Prostate gland (tissue), 2 donors: Measurements from ENCODE around the gene MPP1. TPM values are rescaled to one million over a fixed set of nuclear protein-coding genes. Genes with fewer than 3 reads are reported as not detected.

Experiments
- DNase-seq: peaks from one replicate; pipeline ENCODE4 v3.0.0-alpha.2; 2019; ENCODE audit warnings: low spot score
- H3K27ac ChIP-seq, 2 donors: fragments of 200-600 bp; sonication (generic); 2 replicates each; pipeline ENCODE4 v1.5.1; 2017 to 2019
- H3K27me3 ChIP-seq: fragments of 200-600 bp; sonication (generic); replicated peaks from 2 replicates; pipeline ENCODE4 v1.5.1; 2019; ENCODE audit not compliant: insufficient read depth
- H3K36me3 ChIP-seq, 2 donors: fragments of 200-600 bp; sonication (generic); 1 replicate in 1 of 2; 2 replicates in 1 of 2; pipeline versions ENCODE4 v1.5.1 to v1.8.1; 2017 to 2019
- H3K4me1 ChIP-seq: fragments of 200-600 bp; sonication (generic); replicated peaks from 2 replicates; pipeline ENCODE4 v1.5.1; 2019
- H3K4me3 ChIP-seq, 2 donors: fragments of 200-600 bp; sonication (generic); 2 replicates each; pipeline ENCODE4 v1.5.1; 2017 to 2019
- H3K9me3 ChIP-seq: fragments of 200-600 bp; sonication (generic); 2 replicates; pipeline ENCODE4 v1.5.1; 2017
- CTCF ChIP-seq, 4 experiments: fragments of 200-600 bp in 2 of 4; fragments of 450-650 bp in 2 of 4; sonication (generic) in 2 of 4; IDR thresholded peaks; 1 replicate in 3 of 4; 2 replicates in 1 of 4; pipeline ENCODE4 v1.5.1; 2016 to 2019; ENCODE audit warnings: antibody characterized with exemption in 4 of 4, mild to moderate bottlenecking in 2 of 4, moderate library complexity in 2 of 4
- POLR2A ChIP-seq: fragments of 450-650 bp; IDR thresholded peaks from one replicate; pipeline ENCODE4 v1.6.1; 2016; ENCODE audit warnings: antibody characterized with exemption, mild to moderate bottlenecking
- POLR2AphosphoS5 ChIP-seq: sonication (generic); formaldehyde crosslinking; IDR thresholded peaks from one replicate; pipeline ENCODE4 v1.6.1; 2017; ENCODE audit warnings: antibody characterized with exemption
- WGBS: methylation state at CpG from one replicate; pipeline ENCODE4 v1.1.5; 2018; 5-methylcytosine and 5-hydroxymethylcytosine counted together
- intact Hi-C: fragments of 100-400 bp; cut with DNase I; formaldehyde crosslinking; loops from one replicate; pipeline ENCODE4 v1.14.2; 2022
- total RNA-seq, 2 donors: library from RNA; depleted of rRNA; stranded (reverse); fragments of >200 nt; gene quantifications; one replicate each; pipeline ENCODE4 v1.1.0, GENCODE V29; 2016

The MPP1 gene
- total RNA-seq, 2 donors from 2014 or later: 38.2 to 43.6 TPM

DNA sequence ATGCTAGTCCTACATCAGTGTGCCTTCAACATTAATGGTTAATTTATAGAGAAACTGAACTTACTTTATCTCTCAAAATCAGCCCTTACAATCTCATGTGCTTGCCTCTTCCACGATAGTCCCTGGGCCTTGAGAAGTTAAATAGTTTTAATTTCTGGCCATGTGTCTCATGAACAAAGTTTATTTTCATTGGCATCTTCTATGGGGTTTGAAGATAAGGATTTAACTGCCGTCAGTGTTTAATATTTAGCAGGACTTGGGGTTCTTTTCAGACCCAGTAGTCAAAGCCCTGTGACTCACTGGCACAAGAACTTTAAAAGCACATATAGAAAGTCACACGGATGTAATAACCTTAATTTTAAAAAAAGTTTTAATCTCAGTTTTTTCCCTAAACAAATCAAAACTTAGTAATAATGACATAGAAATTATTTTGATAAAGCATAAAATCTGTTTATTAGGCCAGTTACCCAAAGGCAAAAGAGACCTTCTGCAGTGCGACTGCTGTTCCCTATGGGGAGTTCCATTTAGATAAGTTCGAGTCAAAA lies 10.1 kb upstream of the MPP1 start:
- TF ChIP-seq POLR2AphosphoS5 (no peak), POLR2A (no peak), CTCF (IDR thresholded peaks at IDR 0.05) (no peak)
- no peak for DNase-seq

GRCh38 chrX:154813801-154814200 lies 8.5 kb upstream of the MPP1 start:
- no peak for DNase-seq
- Histone ChIP-seq H3K27ac (no peak overlapping the region), H3K27me3 (no peaks in the 10 kb centered on the region), H3K4me1 (no peaks in the 10 kb centered on the region), H3K4me3 (no peak overlapping the region), H3K9me3 (no peaks in the 10 kb centered on the region), H3K36me3 (no peaks in the 10 kb centered on the region)
- TF ChIP-seq POLR2AphosphoS5 (no peak), POLR2A (no peak), CTCF (IDR thresholded peaks at IDR 0.05) (no peak)
- intact Hi-C loops: no loop called here
- WGBS: 7% methylated on average over 1 of the region's 1 CpG

More for the DNA sequence above, 10.1 kb upstream of the MPP1 start:
- no peaks in the 10 kb centered on the region for H3K27me3 ChIP-seq
- no peak overlapping the region for H3K4me3 ChIP-seq
- intact Hi-C loops: no loop called here
- no peaks in the 10 kb centered on the region for H3K9me3 ChIP-seq
- no peaks in the 10 kb centered on the region for H3K4me1 ChIP-seq
- H3K27ac ChIP-seq: no peak overlapping the region
- H3K36me3 ChIP-seq: no peaks in the 10 kb centered on the region
- WGBS: 34% methylated on average over 5 of the region's 5 CpGs

DNA sequence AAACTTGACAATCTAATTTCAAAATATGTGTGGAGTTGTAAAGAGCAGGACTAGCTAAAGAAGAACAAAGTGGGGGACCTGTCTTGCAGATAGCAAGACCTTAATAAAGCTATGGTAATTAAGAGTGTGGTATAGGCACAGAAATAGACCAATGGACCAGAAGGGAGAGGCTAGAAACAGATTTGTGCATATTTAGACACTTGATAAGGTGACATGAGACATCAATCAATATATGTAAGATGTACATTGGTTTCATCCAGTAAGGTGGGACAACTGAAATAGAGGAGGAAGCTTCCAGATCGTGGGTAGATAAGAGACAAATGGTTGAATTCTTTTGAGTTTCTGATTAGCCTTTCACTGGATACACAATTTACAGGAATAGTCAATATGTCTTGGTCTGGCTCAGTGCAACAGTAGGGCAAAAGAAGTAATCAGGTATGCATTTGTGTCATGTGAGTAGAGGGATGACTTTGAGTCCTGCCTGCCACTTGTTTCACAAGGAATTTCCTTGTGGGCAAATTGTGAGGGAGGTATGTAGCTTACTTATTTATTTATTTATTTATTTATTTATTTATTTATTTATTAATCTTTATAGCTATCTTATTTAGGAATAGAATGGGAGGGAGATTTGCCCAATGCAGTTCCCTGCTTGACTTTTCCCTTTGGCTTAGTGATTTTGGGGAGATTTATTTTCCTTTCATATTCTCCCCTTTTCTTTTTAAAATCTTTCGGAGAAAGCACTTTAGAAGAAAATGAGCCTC lies 7.2 kb upstream of the MPP1 start:
- no peak for DNase-seq
- TF ChIP-seq POLR2A (no peak), CTCF (IDR thresholded peaks at IDR 0.05) (no peak), POLR2AphosphoS5 (no peak)
- Histone ChIP-seq H3K9me3 (no peaks in the 10 kb centered on the region), H3K4me3 (no peak overlapping the region), H3K4me1 (no peaks in the 10 kb centered on the region), H3K36me3 (no peaks in the 10 kb centered on the region), H3K27ac (no peak overlapping the region), H3K27me3 (no peaks in the 10 kb centered on the region)
- intact Hi-C loops: no loop called here
- WGBS: 97% methylated on average over 2 of the region's 2 CpGs

DNA sequence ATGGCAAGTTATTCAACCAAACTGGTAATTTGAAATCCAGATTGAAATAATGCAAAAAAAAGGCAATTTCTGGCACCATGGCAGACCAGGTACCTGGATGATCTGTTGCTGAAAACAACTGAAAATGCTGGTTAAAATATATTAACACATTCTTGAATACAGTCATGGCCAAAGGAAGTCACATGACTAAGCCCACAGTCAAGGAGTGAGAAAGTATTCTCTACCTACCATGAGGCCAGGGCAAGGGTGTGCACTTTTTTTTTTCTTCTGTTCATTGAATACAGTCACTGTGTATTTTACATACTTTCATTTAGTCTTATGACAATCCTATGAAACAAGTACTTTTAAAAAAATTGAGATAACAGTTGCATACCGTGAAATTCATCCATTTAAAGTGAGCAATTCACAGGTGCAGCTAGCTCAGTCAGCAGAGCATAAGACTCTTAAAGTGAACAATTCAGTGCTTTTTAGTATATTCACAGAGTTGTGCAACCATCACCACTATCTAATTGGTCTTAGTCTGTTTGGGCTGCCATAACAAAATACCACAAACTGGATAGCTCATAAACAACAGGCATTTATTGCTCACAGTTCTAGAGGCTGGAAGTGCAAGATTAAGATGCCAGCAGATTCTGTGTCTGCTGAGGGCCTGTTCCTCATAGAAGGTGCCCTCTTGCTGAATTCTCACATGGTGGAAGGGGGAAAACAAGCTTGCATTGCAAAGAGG lies 4.8 kb upstream of the MPP1 start:
- H3K27me3 ChIP-seq: no peaks in the 10 kb centered on the region
- no peak for DNase-seq
- TF ChIP-seq POLR2AphosphoS5: no peak
- no peak for TF ChIP-seq CTCF (IDR thresholded peaks at IDR 0.05)
- TF ChIP-seq POLR2A: no peak
- H3K36me3 ChIP-seq: no peaks in the 10 kb centered on the region
- no peak overlapping the region for H3K4me3 ChIP-seq
- no peak overlapping the region for H3K27ac ChIP-seq
- 59% methylated on average over 1 of the region's 1 CpG for WGBS
- no peaks in the 10 kb centered on the region for H3K4me1 ChIP-seq
- no peaks in the 10 kb centered on the region for H3K9me3 ChIP-seq
- intact Hi-C loops: no loop called here
